K562 (cell line): Measurements from ENCODE around the gene ZNF804A. TPM values are rescaled to one million over a fixed set of nuclear protein-coding genes. Genes with fewer than 3 reads are reported as not detected.

ENCODE experiments used
- ATAC-seq: fragments of 200-7000 bp; cut with Tn5 transposase; 3 replicates; pipeline ENCODE4 v1.9.1; 2020; ENCODE audit warnings: moderate library complexity
- BruUV-seq: library from RNA; stranded (reverse); fragments of 400-500 nt; replicated peaks from 2 replicates; lab custom pipeline; 2021; lab: Mats Ljungman, UMichigan
- CTCF ChIA-PET: fragments of 300-600 bp; formaldehyde crosslinking; extraction: SDS; loops from one replicate; lab custom pipeline; 2021; ENCODE audit warnings: low intra/inter-chr PET ratio; lab: Yijun Ruan, JAX
- POLR2A ChIA-PET: fragments of 300-600, 350-650 bp; sonication (Branson Sonifier 250); formaldehyde crosslinking; extraction: SDS; loops from one replicate; lab custom pipeline; 2021; ENCODE audit warnings: antibody characterized with exemption, inconsistent platforms; lab: Yijun Ruan, JAX
- DNase-seq, 4 experiments: peaks; one replicate each; pipeline versions ENCODE4 v3.0.0 to v3.0.0-alpha.2; 2011 to 2018; ENCODE audit warnings: low spot score in 3 of 4, mixed read lengths in 3 of 4; ENCODE audit errors: extremely low read depth in 1 of 4
- FAIRE-seq: peaks from 2 replicates; lab custom pipeline; 2011; peaks lifted over from hg19 to GRCh38; lab: Jason Lieb, UNC
- H2AFZ ChIP-seq: 2 replicates; pipeline ENCODE4 v1.6.0; 2011; ENCODE audit warnings: low read depth, low read length, control low read depth, inconsistent platforms
- H3K27ac ChIP-seq: fragments of 200-600 bp; 3 replicates; pipeline ENCODE4 v1.8.0; 2011; ENCODE audit warnings: low read depth, mild to moderate bottlenecking, control low read depth, inconsistent platforms, low read length, moderate library complexity, mixed read lengths; ENCODE audit errors: extremely low read depth
- H3K27me3 ChIP-seq, 2 experiments: fragments of 300-600 bp in 1 of 2; 2 replicates in 1 of 2; 3 replicates in 1 of 2; pipeline versions ENCODE4 v1.6.0 to v1.8.0; 2011; ENCODE audit warnings: inconsistent platforms in 2 of 2, low read length in 2 of 2, mild to moderate bottlenecking in 1 of 2, mixed read lengths in 1 of 2, moderate library complexity in 1 of 2; ENCODE audit not compliant: control insufficient read depth in 2 of 2, insufficient read depth in 2 of 2
- H3K36me3 ChIP-seq: fragments of 300-600 bp; 3 replicates; pipeline ENCODE4 v1.8.0; 2011; ENCODE audit warnings: mild to moderate bottlenecking, low read length, inconsistent platforms; ENCODE audit not compliant: control insufficient read depth, insufficient read depth
- H3K4me1 ChIP-seq, 2 experiments: fragments of 200-600 bp in 1 of 2; replicated peaks in 1 of 2; 2 replicates in 1 of 2; 3 replicates in 1 of 2; pipeline versions ENCODE4 v1.5.1 to v1.8.0; 2011; ENCODE audit warnings: inconsistent platforms in 2 of 2, low read length in 2 of 2, mild to moderate bottlenecking in 1 of 2, mixed read lengths in 1 of 2, moderate library complexity in 1 of 2; ENCODE audit not compliant: control insufficient read depth in 2 of 2, insufficient read depth in 2 of 2
- H3K4me2 ChIP-seq: 2 replicates; pipeline ENCODE4 v1.6.1; 2011; ENCODE audit warnings: low read length, control low read depth, inconsistent platforms, mixed read lengths; ENCODE audit not compliant: insufficient read depth
- H3K4me3 ChIP-seq: fragments of 200-600 bp; sonication (generic), shearing (Covaris generic); 2 replicates; pipeline ENCODE4 v1.5.1; 2016; ENCODE audit warnings: control low read depth, inconsistent platforms
- H3K79me2 ChIP-seq: fragments of 200-600 bp; 3 replicates; pipeline ENCODE4 v1.8.0; 2011; ENCODE audit warnings: low read length, inconsistent platforms; ENCODE audit not compliant: control insufficient read depth, insufficient read depth
- H3K9ac ChIP-seq, 2 experiments: 2 replicates each; pipeline versions ENCODE4 v1.6.0 to v1.6.1; 2011; ENCODE audit warnings: low read depth in 2 of 2, low read length in 2 of 2, control low read depth in 1 of 2, inconsistent platforms in 1 of 2, mild to moderate bottlenecking in 1 of 2, mixed read lengths in 1 of 2; ENCODE audit not compliant: insufficient read depth in 1 of 2
- H3K9me1 ChIP-seq: one replicate; pipeline ENCODE4 v1.6.0; 2011; ENCODE audit warnings: inconsistent platforms, mild to moderate bottlenecking, low read length, moderate library complexity; ENCODE audit not compliant: control insufficient read depth, insufficient read depth
- H3K9me3 ChIP-seq: replicated peaks from 2 replicates; pipeline ENCODE4 v1.5.1; 2011; ENCODE audit warnings: low read depth, low read length, inconsistent platforms; ENCODE audit not compliant: control insufficient read depth, insufficient read depth
- H4K20me1 ChIP-seq: replicated peaks from 2 replicates; pipeline ENCODE4 v1.6.1; 2011; ENCODE audit warnings: low read length, inconsistent platforms, mixed read lengths; ENCODE audit not compliant: control insufficient read depth, insufficient read depth
- MED1 ChIP-seq: sonication (generic); formaldehyde crosslinking; IDR thresholded peaks from 2 replicates; pipeline ENCODE4 v1.8.1; 2023; ENCODE audit warnings: missing genetic modification reagents, borderline replicate concordance
- MIER1 ChIP-seq: fragments of 450-650 bp; IDR thresholded peaks from 2 replicates; pipeline ENCODE4 v1.6.1; 2016; ENCODE audit warnings: antibody characterized with exemption, mild to moderate bottlenecking, low read depth
- NR2C2 ChIP-seq, 2 experiments: fragments of 200-800 bp in 1 of 2; sonication (Bioruptor generic) in 1 of 2; sonication (generic) in 1 of 2; formaldehyde crosslinking in 1 of 2; IDR thresholded peaks; 2 replicates each; pipeline versions ENCODE4 v1.6.1 to v1.8.0; 2016 to 2022; ENCODE audit warnings: mild to moderate bottlenecking in 1 of 2, missing compliant biosample characterization in 1 of 2, missing genetic modification characterization in 1 of 2, missing genetic modification reagents in 1 of 2
- PCBP2 ChIP-seq: fragments of 200-400 bp; formaldehyde crosslinking; IDR thresholded peaks from 2 replicates; pipeline ENCODE4 v1.6.1; 2018; ENCODE audit warnings: low read length, low read depth, mild to moderate bottlenecking, moderate library complexity; ENCODE audit not compliant: poor library complexity, severe bottlenecking
- ZFPM2 ChIP-seq: fragments of 250-450 bp; sonication (Bioruptor Pico); IDR thresholded peaks from 2 replicates; pipeline ENCODE4 v1.5.1; 2022; ENCODE audit warnings: mild to moderate bottlenecking
- WGBS: fragments of 100-300 bp; shearing (Covaris generic); methylation state at CpG from one replicate; pipeline ENCODE4 v1.1.6; 2016; ENCODE audit warnings: low coverage, mixed read lengths; ENCODE audit not compliant: insufficient coverage; ENCODE audit errors: missing lambda C conversion rate; 5-methylcytosine and 5-hydroxymethylcytosine counted together
- in situ Hi-C: fragments of 300-500 bp; cut with MboI; formaldehyde crosslinking; loops from 4 replicates; pipeline ENCODE4 v1.15.0; 2018; ENCODE audit warnings: inconsistent platforms, mixed read lengths
- intact Hi-C: fragments of 100-400 bp; cut with micrococcal nuclease; formaldehyde crosslinking; loops from 2 replicates; pipeline ENCODE4 v1.14.2; 2022
- polyA plus RNA-seq, 8 experiments: library from polyadenylated mRNA; depleted of rRNA in 4 of 8; stranded (reverse) in 5 of 8; unstranded in 3 of 8; fragments of >200 nt; fragmentation: Nextera tagmentation in 2 of 8; fragmentation: Illumina TruSeq in 1 of 8; extraction: Ambion mirVana in 2 of 8; extraction: Trizol in 1 of 8; gene quantifications; 2 replicates each; pipeline versions ENCODE4 v1.2.1 to v1.2.3, GENCODE V29; 2011 to 2014; ENCODE audit warnings: inconsistent platforms in 1 of 8, missing spikeins in 1 of 8
- total RNA-seq, 7 experiments: library from RNA; depleted of rRNA in 6 of 7; stranded (reverse); fragments of >200 nt in 6 of 7; fragmentation: Illumina TruSeq in 2 of 7; extraction: Trizol in 2 of 7; gene quantifications; 2 replicates each; pipeline versions ENCODE4 v1.2.1 to v1.2.3, GENCODE V29; 2011 to 2021; ENCODE audit warnings: low replicate concordance in 1 of 7
- TF ChIP-seq, protein P1 (sequence below): fragments of 450-650 bp; formaldehyde crosslinking; IDR thresholded peaks from 2 replicates; pipeline ENCODE4 v1.4.0; 2022; ENCODE audit warnings: missing genetic modification characterization

ZNF804A gene
- total and polyA plus RNA-seq, 9 of the 15 experiments (the other 6 are each of a cell fraction or from before 2014, with no cell fraction given), result 0.01 to 1.2 (median 0.73) TPM

DNA sequence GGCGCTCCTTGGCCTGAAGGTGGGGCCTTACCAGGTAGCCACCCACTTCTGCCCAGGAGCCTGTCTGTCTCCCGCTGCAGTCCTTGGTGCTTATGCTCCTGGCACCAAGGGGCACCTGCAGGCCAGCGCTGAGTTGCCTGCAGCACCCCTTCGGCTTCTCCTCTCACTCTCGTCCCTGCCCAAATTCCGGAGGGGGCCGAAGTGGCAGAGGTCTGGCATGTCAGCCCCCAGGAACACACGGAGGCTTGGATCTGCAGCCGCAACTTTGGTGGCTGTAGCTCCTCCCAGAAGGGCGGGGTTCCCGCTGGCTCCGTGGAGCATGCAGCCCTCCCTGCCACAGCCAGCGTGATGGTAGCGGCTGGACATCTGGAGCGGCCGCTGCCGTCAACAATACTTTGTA, 37.7 kb upstream of the ZNF804A start:
- TF ChIP-seq MED1 (CRISPR knock-in tag), result no peak
- no peak for TF ChIP-seq PCBP2
- no peak for TF ChIP-seq MIER1
- no peak for TF ChIP-seq ZFPM2
- no peak for TF ChIP-seq NR2C2 (CRISPR knock-in tag; IDR thresholded peaks at IDR 0.05)
- no peak for TF ChIP-seq NR2C2 (tag; IDR thresholded peaks at IDR 0.05)
- TF ChIP-seq, protein P1, sequence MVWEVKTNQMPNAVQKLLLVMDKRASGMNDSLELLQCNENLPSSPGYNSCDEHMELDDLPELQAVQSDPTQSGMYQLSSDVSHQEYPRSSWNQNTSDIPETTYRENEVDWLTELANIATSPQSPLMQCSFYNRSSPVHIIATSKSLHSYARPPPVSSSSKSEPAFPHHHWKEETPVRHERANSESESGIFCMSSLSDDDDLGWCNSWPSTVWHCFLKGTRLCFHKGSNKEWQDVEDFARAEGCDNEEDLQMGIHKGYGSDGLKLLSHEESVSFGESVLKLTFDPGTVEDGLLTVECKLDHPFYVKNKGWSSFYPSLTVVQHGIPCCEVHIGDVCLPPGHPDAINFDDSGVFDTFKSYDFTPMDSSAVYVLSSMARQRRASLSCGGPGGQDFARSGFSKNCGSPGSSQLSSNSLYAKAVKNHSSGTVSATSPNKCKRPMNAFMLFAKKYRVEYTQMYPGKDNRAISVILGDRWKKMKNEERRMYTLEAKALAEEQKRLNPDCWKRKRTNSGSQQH (CRISPR knock-in tag), result no peak
- in situ Hi-C loops (no loop called here), intact Hi-C loops (no loop called here)
- no peaks in the 10 kb centered on the region for H3K27me3 ChIP-seq
- H3K9ac ChIP-seq, result no peak overlapping the region
- no peak overlapping the region for H2AFZ ChIP-seq
- no peaks in the 10 kb centered on the region for H3K79me2 ChIP-seq
- no TSS peak for BruUV-seq
- no peak overlapping the region for H3K4me3 ChIP-seq
- H3K4me2 ChIP-seq, result 0 out of 2 replicates have a peak overlapping the region, but pooled peaks have one; percentile 5
- H3K4me1 ChIP-seq, result peaks cover 0 to 6% of the 10 kb centered on the region in 2 experiments; a peak in 1 of 5 replicates
- no peaks in the 10 kb centered on the region for H3K9me1 ChIP-seq
- DNase-seq (peak in 1 of 4 experiments; percentile 6), FAIRE-seq (no peak), ATAC-seq (peak; percentile 79)
- H3K36me3 ChIP-seq, result no peaks in the 10 kb centered on the region
- POLR2A ChIA-PET, result no interaction called here
- CTCF ChIA-PET, result no interaction called here
- H3K9me3 ChIP-seq, result no peaks in the 10 kb centered on the region
- H3K27ac ChIP-seq, result no peak overlapping the region
- 7% methylated on average over 16 of the region's 17 CpGs for WGBS
- H4K20me1 ChIP-seq, result no peaks in the 10 kb centered on the region
